ENCODE results near the gene DENND5A. TPM values are rescaled to one million over a fixed set of nuclear protein-coding genes. Genes with fewer than 3 reads are reported as not detected.

The DENND5A gene
- total and polyA plus RNA-seq, 10 of the 15 experiments (the other 5 are each of a cell fraction or from before 2014, with no cell fraction given), result 15.6 to 157 (median 85.1) TPM

DNA sequence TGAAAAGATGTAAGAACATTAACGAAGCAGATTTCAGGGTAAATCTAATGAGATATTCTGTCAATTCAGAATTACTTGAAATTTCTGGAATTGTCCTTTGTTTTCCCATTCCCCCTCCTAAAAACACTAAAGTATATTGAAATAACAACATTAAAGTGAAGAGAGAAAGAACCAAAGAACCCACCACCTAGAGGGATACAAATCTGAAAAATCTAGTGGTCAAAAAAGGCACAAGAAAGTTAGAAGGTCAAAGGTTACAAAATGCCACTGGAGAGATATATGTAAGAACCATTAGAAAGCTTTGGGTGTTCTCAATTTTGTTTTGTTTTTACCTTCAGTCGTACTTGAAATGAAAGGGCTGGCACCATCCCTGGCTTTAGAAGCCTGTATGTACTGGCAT lies 57.9 kb downstream of the DENND5A start:
- Histone ChIP-seq H3K9ac (ENCODE audit: control insufficient read depth, insufficient read depth, low read length) (no peak overlapping the region), H2AFZ (ENCODE audit: control insufficient read depth, low read depth, low read length) (no peak overlapping the region), H3K4me1 (ENCODE audit: control insufficient read depth, insufficient read depth, low read length) (peaks cover 39% of the 10 kb centered on the region), H3K4me3 (no peak overlapping the region), H3K27ac (ENCODE audit: control insufficient read depth, insufficient read depth) (no peak overlapping the region), H3K36me3 (ENCODE audit: control insufficient read depth in 2 of 2, insufficient read depth in 2 of 2, low read length in 1 of 2) (peaks cover 2 to 7% of the 10 kb centered on the region in 2 experiments; a peak in 2 of 4 replicates), H3K79me2 (ENCODE audit: control insufficient read depth, insufficient read depth, low read length) (peaks cover 20% of the 10 kb centered on the region), H3K4me2 (ENCODE audit: control insufficient read depth, insufficient read depth) (no peak overlapping the region), H3K9me3 (replicated peaks; ENCODE audit: control insufficient read depth, insufficient read depth, low read length) (no peaks in the 10 kb centered on the region), H3K27me3 (replicated peaks in 1 of 2; ENCODE audit: control insufficient read depth in 2 of 2, insufficient read depth in 2 of 2, low read length in 1 of 2) (no peaks in the 10 kb centered on the region), H4K20me1 (ENCODE audit: control insufficient read depth, insufficient read depth) (no peaks in the 10 kb centered on the region)
- TF ChIP-seq CBX3 (IDR thresholded peaks at IDR 0.05; ENCODE audit: borderline replicate concordance, low read depth) (no peak), NR2F1 (conservative IDR thresholded peaks at IDR 0.05) (0 out of 2 replicates have a peak, but pooled peaks have one; percentile 10)
- ChIA-PET CTCF (interaction anchor here (0.7 kb wide), 1 partner anchor 33 kb away, joined by 3 read pairs; no protein-coding TSS in a partner anchor), SMC1A (ENCODE audit: uncharacterized antibody, unreplicated experiment) (interaction anchor here (0.6 to 2.0 kb wide), 4 partner anchors 46 to 150 kb away, joined by 3 to 6 read pairs (median 4); no protein-coding TSS in a partner anchor), POLR2A (interaction anchor here (1.0 kb wide), 1 partner anchor 57 kb away, joined by 3 read pairs; no protein-coding TSS in a partner anchor), RAD21 (ENCODE audit: unreplicated experiment) (no interaction called here)
- no peak for ATAC-seq
- DNase-seq (ENCODE audit: low read depth, low spot score), result no peak
- intact Hi-C loops (cut with micrococcal nuclease; ENCODE audit: unreplicated experiment) (loop anchor here (5.0 kb wide), 1 partner anchor 105 kb away; the partner anchor contains the start of gene TMEM41B), in situ Hi-C loops (cut with MboI) (no loop called here)
- WGBS (ENCODE audit: insufficient coverage, insufficient replicate concordance, low lambda C conversion rate, missing lambda C conversion rate), result 94% methylated on average over 2 of the region's 2 CpGs
- no peak for FAIRE-seq
- no TSS peak for BruUV-seq (replicated peaks)

DNA sequence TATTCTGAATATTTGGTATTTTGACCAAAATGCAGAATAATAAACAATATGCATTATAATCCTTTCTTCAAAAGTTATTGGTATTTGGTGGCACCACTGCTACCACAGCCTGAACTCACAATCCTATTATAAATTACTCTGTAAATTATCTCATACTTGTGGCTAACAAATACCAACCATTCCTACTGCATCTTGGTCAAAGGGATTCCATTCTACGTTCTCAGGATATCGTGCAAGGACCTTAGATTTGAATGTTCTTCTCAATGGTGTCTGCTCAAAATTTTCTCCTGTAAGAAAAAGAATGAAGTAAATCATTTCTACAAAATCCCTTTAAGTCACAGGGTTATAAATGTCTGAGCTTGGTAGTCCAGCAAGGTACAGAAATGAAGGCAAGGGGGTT lies 58.7 kb downstream of the DENND5A start:
- ChIA-PET SMC1A (ENCODE audit: uncharacterized antibody, unreplicated experiment) (interaction anchor here (0.6 to 1.2 kb wide), 3 partner anchors 47 to 150 kb away, joined by 3 to 5 read pairs (median 4); no protein-coding TSS in a partner anchor), CTCF (interaction anchor here (0.7 to 1.2 kb wide), 3 partner anchors 32 to 328 kb away, joined by 3 read pairs; no protein-coding TSS in a partner anchor), RAD21 (ENCODE audit: unreplicated experiment) (interaction anchor here (0.8 to 1.2 kb wide), 3 partner anchors 9 to 55 kb away, joined by 3 read pairs; no protein-coding TSS in a partner anchor), POLR2A (interaction anchor here (0.6 to 1.0 kb wide), 2 partner anchors 58 to 998 kb away, joined by 3 read pairs; no protein-coding TSS in a partner anchor)
- TF ChIP-seq TCF3 (IDR thresholded peaks at IDR 0.05; ENCODE audit: borderline replicate concordance, insufficient read depth, low read depth, low read length) (no peak), NFYA (IDR thresholded peaks at IDR 0.05; ENCODE audit: borderline replicate concordance, low read depth, low read length) (no peak), MYB (IDR thresholded peaks at IDR 0.05; ENCODE audit: borderline replicate concordance, low read depth, low read length) (no peak), BHLHE40 (IDR thresholded peaks at IDR 0.05; ENCODE audit: borderline replicate concordance in 1 of 2, low read depth in 2 of 2, low read length in 1 of 2) (no peak), MTA3 (IDR thresholded peaks at IDR 0.05; ENCODE audit: borderline replicate concordance, low read length) (no peak), SPI1 (IDR thresholded peaks at IDR 0.05; ENCODE audit: borderline replicate concordance, insufficient read depth, low read depth, low read length) (no peak), WRNIP1 (IDR thresholded peaks at IDR 0.05; ENCODE audit: borderline replicate concordance, low read depth, low read length) (no peak), RB1 (IDR thresholded peaks at IDR 0.05; ENCODE audit: borderline replicate concordance) (no peak)
- TF ChIP-seq, protein P1, sequence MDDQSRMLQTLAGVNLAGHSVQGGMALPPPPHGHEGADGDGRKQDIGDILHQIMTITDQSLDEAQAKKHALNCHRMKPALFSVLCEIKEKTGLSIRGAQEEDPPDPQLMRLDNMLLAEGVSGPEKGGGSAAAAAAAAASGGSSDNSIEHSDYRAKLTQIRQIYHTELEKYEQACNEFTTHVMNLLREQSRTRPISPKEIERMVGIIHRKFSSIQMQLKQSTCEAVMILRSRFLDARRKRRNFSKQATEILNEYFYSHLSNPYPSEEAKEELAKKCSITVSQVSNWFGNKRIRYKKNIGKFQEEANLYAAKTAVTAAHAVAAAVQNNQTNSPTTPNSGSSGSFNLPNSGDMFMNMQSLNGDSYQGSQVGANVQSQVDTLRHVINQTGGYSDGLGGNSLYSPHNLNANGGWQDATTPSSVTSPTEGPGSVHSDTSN (IDR thresholded peaks at IDR 0.05; ENCODE audit: insufficient replicate concordance, low read depth, low read length), result no peak
- Histone ChIP-seq H3K36me3 (ENCODE audit: control insufficient read depth in 2 of 2, insufficient read depth in 2 of 2, low read length in 1 of 2) (peaks cover 2 to 7% of the 10 kb centered on the region in 2 experiments; a peak in 2 of 4 replicates), H2AFZ (ENCODE audit: control insufficient read depth, low read depth, low read length) (no peak overlapping the region), H3K27ac (ENCODE audit: control insufficient read depth, insufficient read depth) (no peak overlapping the region), H3K4me3 (no peak overlapping the region), H3K9me3 (replicated peaks; ENCODE audit: control insufficient read depth, insufficient read depth, low read length) (no peaks in the 10 kb centered on the region), H3K9ac (ENCODE audit: control insufficient read depth, insufficient read depth, low read length) (no peak overlapping the region), H3K27me3 (replicated peaks in 1 of 2; ENCODE audit: control insufficient read depth in 2 of 2, insufficient read depth in 2 of 2, low read length in 1 of 2) (no peaks in the 10 kb centered on the region), H3K79me2 (ENCODE audit: control insufficient read depth, insufficient read depth, low read length) (peaks cover 20% of the 10 kb centered on the region), H4K20me1 (ENCODE audit: control insufficient read depth, insufficient read depth) (no peaks in the 10 kb centered on the region), H3K4me2 (ENCODE audit: control insufficient read depth, insufficient read depth) (no peak overlapping the region), H3K4me1 (ENCODE audit: control insufficient read depth, insufficient read depth, low read length) (peaks cover 35% of the 10 kb centered on the region)
- ATAC-seq, result no peak
- no peak for FAIRE-seq
- BruUV-seq (replicated peaks), result no TSS peak
- in situ Hi-C loops (cut with MboI), result no loop called here
- 98% methylated on average over 2 of the region's 2 CpGs for WGBS (ENCODE audit: insufficient coverage, insufficient replicate concordance, low lambda C conversion rate, missing lambda C conversion rate)
- intact Hi-C loops (cut with micrococcal nuclease; ENCODE audit: unreplicated experiment), result loop anchor here (5.0 kb wide), 1 partner anchor 106 kb away; the partner anchor contains the start of gene TMEM41B
- DNase-seq (ENCODE audit: low read depth, low spot score), result no peak
